Adrenal gland (tissue), 5 donors: ENCODE results near the gene NDEL1.

Experiments used
- POLR2A ChIP-seq, 2 donors: fragments of 450-650 bp; IDR thresholded peaks; one replicate each; pipeline ENCODE4 v1.6.1; 2017; ENCODE audit warnings: antibody characterized with exemption in 2 of 2, mild to moderate bottlenecking in 2 of 2, moderate library complexity in 1 of 2
- TF ChIP-seq, protein P1 (sequence below), 6 experiments: fragments of 450-650 bp in 4 of 6; fragments of 200-600 bp in 2 of 6; sonication (generic) in 1 of 6; IDR thresholded peaks; 1 replicate in 5 of 6; 2 replicates in 1 of 6; pipeline versions ENCODE4 v1.5.1 to v1.8.0; 2016 to 2021; ENCODE audit warnings: antibody characterized with exemption in 6 of 6, mild to moderate bottlenecking in 2 of 6, moderate library complexity in 1 of 6
- donor health status: DM: no; HTN: no; CAD: no.

DNA sequence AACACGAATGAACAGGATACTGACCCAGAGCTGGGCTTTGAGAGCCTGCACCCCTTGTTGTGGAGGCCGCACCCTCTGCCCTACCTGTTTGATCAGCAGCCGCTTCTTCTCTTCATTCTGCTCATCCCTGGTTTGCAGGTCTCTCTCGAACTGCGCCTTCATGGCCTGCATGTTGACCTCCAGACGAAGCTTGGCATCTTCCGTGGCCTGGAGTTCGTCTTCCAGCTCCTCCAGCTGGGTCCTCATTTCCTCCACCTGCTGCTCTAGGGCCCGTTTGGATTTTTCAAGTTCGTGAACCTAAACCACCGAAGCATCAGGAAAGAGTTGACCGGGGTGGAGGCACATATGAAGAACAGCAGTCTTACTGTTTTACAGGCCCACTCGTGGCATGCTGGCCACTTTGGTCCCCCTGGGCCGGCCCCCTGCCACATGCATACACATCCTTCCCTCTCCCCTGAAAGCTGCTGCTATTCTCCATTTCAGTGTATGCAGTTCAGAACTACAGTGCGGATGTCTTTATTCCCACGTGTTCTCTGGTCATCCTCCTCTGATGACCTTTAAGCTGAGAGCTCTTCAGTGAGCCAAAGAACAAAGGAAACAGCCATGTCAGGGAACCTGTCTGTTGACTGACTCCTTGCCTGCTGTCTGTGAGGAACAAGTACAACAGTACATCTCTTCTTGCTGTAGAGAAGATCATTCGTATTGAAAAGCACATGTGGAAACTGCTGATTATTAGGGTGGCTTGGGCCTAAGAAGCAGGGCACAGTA is 54.8 kb downstream of the NDEL1 start:
- TF ChIP-seq, protein P1, sequence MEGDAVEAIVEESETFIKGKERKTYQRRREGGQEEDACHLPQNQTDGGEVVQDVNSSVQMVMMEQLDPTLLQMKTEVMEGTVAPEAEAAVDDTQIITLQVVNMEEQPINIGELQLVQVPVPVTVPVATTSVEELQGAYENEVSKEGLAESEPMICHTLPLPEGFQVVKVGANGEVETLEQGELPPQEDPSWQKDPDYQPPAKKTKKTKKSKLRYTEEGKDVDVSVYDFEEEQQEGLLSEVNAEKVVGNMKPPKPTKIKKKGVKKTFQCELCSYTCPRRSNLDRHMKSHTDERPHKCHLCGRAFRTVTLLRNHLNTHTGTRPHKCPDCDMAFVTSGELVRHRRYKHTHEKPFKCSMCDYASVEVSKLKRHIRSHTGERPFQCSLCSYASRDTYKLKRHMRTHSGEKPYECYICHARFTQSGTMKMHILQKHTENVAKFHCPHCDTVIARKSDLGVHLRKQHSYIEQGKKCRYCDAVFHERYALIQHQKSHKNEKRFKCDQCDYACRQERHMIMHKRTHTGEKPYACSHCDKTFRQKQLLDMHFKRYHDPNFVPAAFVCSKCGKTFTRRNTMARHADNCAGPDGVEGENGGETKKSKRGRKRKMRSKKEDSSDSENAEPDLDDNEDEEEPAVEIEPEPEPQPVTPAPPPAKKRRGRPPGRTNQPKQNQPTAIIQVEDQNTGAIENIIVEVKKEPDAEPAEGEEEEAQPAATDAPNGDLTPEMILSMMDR (IDR thresholded peaks at IDR 0.05), result no peak
- TF ChIP-seq POLR2A (IDR thresholded peaks at IDR 0.05), result no peak
